HepG2 (cell line): ENCODE measurements around the gene COG1. TPM values are rescaled to one million over a fixed set of nuclear protein-coding genes. Genes with fewer than 3 reads are reported as not detected.

Experiments used
- BRCA1 ChIP-seq: sonication (generic); formaldehyde crosslinking; IDR thresholded peaks from 2 replicates; pipeline ENCODE4 v1.4.0; 2020; ENCODE audit warnings: missing genetic modification reagents
- CAMTA2 ChIP-seq: sonication (generic); formaldehyde crosslinking; IDR thresholded peaks from 2 replicates; pipeline ENCODE4 v1.4.0; 2020; ENCODE audit warnings: mild to moderate bottlenecking, missing genetic modification reagents, borderline replicate concordance
- CSRNP2 ChIP-seq: sonication (generic); formaldehyde crosslinking; conservative IDR thresholded peaks from 2 replicates; pipeline ENCODE4 v1.8.0; 2022; ENCODE audit warnings: low read depth, missing genetic modification reagents
- FOXJ3 ChIP-seq: sonication (generic); formaldehyde crosslinking; IDR thresholded peaks from 2 replicates; pipeline ENCODE4 v1.4.0; 2020; ENCODE audit warnings: missing genetic modification reagents, mild to moderate bottlenecking, borderline replicate concordance
- GFI1 ChIP-seq: sonication (generic); formaldehyde crosslinking; IDR thresholded peaks from 2 replicates; pipeline ENCODE4 v1.5.0; 2020; ENCODE audit warnings: missing genetic modification reagents, mild to moderate bottlenecking, borderline replicate concordance
- REXO4 ChIP-seq: sonication (generic); formaldehyde crosslinking; IDR thresholded peaks from 2 replicates; pipeline ENCODE4 v1.8.0; 2022; ENCODE audit warnings: missing genetic modification reagents, mild to moderate bottlenecking, borderline replicate concordance
- SMAD9 ChIP-seq: sonication (generic); formaldehyde crosslinking; IDR thresholded peaks from 2 replicates; pipeline ENCODE4 v1.5.1; 2020; ENCODE audit warnings: mild to moderate bottlenecking, missing genetic modification reagents
- TEAD2 ChIP-seq: sonication (generic); formaldehyde crosslinking; IDR thresholded peaks from 2 replicates; pipeline ENCODE4 v1.9.0; 2021; ENCODE audit warnings: missing genetic modification reagents
- TFAP4 ChIP-seq: sonication (generic); IDR thresholded peaks from 2 replicates; pipeline ENCODE4 v1.6.1; 2016; ENCODE audit warnings: low read depth, borderline replicate concordance
- ZBTB10 ChIP-seq: sonication (generic); formaldehyde crosslinking; IDR thresholded peaks from 2 replicates; pipeline ENCODE4 v1.4.0; 2020; ENCODE audit warnings: missing genetic modification reagents, borderline replicate concordance
- ZNF597 ChIP-seq: sonication (generic); formaldehyde crosslinking; IDR thresholded peaks from 2 replicates; pipeline ENCODE4 v1.5.0; 2020; ENCODE audit warnings: missing genetic modification reagents
- ZNF703 ChIP-seq: sonication (generic); formaldehyde crosslinking; IDR thresholded peaks from 2 replicates; pipeline ENCODE4 v1.5.1; 2020; ENCODE audit warnings: missing genetic modification reagents, mild to moderate bottlenecking, moderate library complexity, borderline replicate concordance
- ZNF704 ChIP-seq: sonication (generic); formaldehyde crosslinking; IDR thresholded peaks from 2 replicates; pipeline ENCODE4 v1.8.1; 2023; ENCODE audit warnings: mild to moderate bottlenecking, inconsistent platforms, moderate library complexity, missing genetic modification reagents, borderline replicate concordance
- ZNF710 ChIP-seq: sonication (generic); formaldehyde crosslinking; IDR thresholded peaks from 2 replicates; pipeline ENCODE4 v1.5.0; 2020; ENCODE audit warnings: mild to moderate bottlenecking, missing genetic modification reagents, borderline replicate concordance
- polyA plus RNA-seq, 8 experiments: library from polyadenylated mRNA; depleted of rRNA in 3 of 8; stranded (reverse) in 7 of 8; unstranded in 1 of 8; fragments of >200 nt; fragmentation: Illumina TruSeq in 4 of 8; extraction: Trizol in 4 of 8; gene quantifications; 2 replicates each; pipeline versions ENCODE4 v1.2.1 to v1.2.3, GENCODE V29; 2011 to 2016; ENCODE audit warnings: low read depth in 4 of 8, missing spikeins in 1 of 8, mixed read lengths in 1 of 8; ENCODE audit not compliant: insufficient read depth in 1 of 8
- total RNA-seq, 5 experiments: library from RNA; depleted of rRNA; stranded (reverse); fragments of >200 nt; fragmentation: Illumina TruSeq; extraction: Trizol; gene quantifications; 2 replicates each; pipeline ENCODE4 v1.2.3, GENCODE V29; 2016; ENCODE audit warnings: low read depth in 1 of 5

The COG1 gene
- total and polyA plus RNA-seq, 2 of the 13 experiments (the other 11 are each of a cell fraction or from before 2014, with no cell fraction given): 36.6 to 39.7 TPM

GRCh38 chr17:73201215-73202069, 8.6 kb downstream of the COG1 start (continued):
- no peak for TF ChIP-seq CSRNP2 (CRISPR knock-in tag)
- peak; percentile 95 for TF ChIP-seq ZNF710 (CRISPR knock-in tag)
- TF ChIP-seq REXO4 (CRISPR knock-in tag): no peak
- TF ChIP-seq ZNF703: no peak
- TF ChIP-seq TEAD2: no peak
- peak; percentile 90; the same call in 1 of the 2 replicates for TF ChIP-seq FOXJ3
- TF ChIP-seq BRCA1 (CRISPR knock-in tag): no peak
- no peak for TF ChIP-seq ZNF704 (CRISPR knock-in tag)
- no peak for TF ChIP-seq CAMTA2 (CRISPR knock-in tag)
- no peak for TF ChIP-seq ZNF597 (CRISPR knock-in tag)
- 0 out of 2 replicates have a peak, but pooled peaks have one; percentile 8 for TF ChIP-seq ZBTB10 (CRISPR knock-in tag)
- no peak for TF ChIP-seq SMAD9 (CRISPR knock-in tag)
- TF ChIP-seq TFAP4: peak; percentile 76; the same call in 1 of the 2 replicates
- TF ChIP-seq GFI1: peak; percentile 84
